Activated CD4-positive, alpha-beta memory T cell treated with anti-CD3 and anti-CD28 coated beads, Interleukin-2, amount 10 ng/mL, durations not matched to agents 7 days and 5 days (primary cell): ENCODE results near the gene CPD. TPM values are rescaled to one million over a fixed set of nuclear protein-coding genes. Genes with fewer than 3 reads are reported as not detected.
A peak's percentile ranks its signal among the peaks of the same experiment; 100 is the strongest.

Source experiments
- CTCF ChIA-PET: fragments of 350-600 bp; sonication (Branson Sonifier 250); formaldehyde crosslinking; loops from one replicate; lab custom pipeline; 2021; ENCODE audit warnings: antibody characterized with exemption, inconsistent platforms; lab: Charles Lee
- POLR2A ChIA-PET: fragments of 350-600 bp; sonication (Branson Sonifier 250); formaldehyde crosslinking; loops from one replicate; lab custom pipeline; 2021; ENCODE audit warnings: antibody characterized with exemption; lab: Charles Lee
- DNase-seq: peaks from one replicate; pipeline ENCODE4 v3.0.0-alpha.2; 2020
- H3K27ac Mint-ChIP-seq: one replicate; pipeline ENCODE4 v1.8.0; 2021; ENCODE audit warnings: mild to moderate bottlenecking, mixed read lengths
- H3K27me3 Mint-ChIP-seq: one replicate; pipeline ENCODE4 v1.8.0; 2021; ENCODE audit warnings: mixed read lengths
- H3K36me3 Mint-ChIP-seq: one replicate; pipeline ENCODE4 v1.8.0; 2021; ENCODE audit warnings: low read depth, mixed read lengths
- H3K4me1 Mint-ChIP-seq: one replicate; pipeline ENCODE4 v1.8.0; 2021; ENCODE audit warnings: mixed read lengths
- H3K4me3 Mint-ChIP-seq: one replicate; pipeline ENCODE4 v1.8.0; 2021; ENCODE audit warnings: mild to moderate bottlenecking, mixed read lengths
- H3K9me3 Mint-ChIP-seq: one replicate; pipeline ENCODE4 v1.8.0; 2021; ENCODE audit warnings: mixed read lengths
- total RNA-seq, 2 experiments: library from RNA; stranded (reverse); gene quantifications; one replicate each; pipeline ENCODE4 v1.2.3, GENCODE V29; 2021

Gene CPD
- total RNA-seq, 2 experiments from 2014 or later, result 28.7 to 32.3 TPM

DNA sequence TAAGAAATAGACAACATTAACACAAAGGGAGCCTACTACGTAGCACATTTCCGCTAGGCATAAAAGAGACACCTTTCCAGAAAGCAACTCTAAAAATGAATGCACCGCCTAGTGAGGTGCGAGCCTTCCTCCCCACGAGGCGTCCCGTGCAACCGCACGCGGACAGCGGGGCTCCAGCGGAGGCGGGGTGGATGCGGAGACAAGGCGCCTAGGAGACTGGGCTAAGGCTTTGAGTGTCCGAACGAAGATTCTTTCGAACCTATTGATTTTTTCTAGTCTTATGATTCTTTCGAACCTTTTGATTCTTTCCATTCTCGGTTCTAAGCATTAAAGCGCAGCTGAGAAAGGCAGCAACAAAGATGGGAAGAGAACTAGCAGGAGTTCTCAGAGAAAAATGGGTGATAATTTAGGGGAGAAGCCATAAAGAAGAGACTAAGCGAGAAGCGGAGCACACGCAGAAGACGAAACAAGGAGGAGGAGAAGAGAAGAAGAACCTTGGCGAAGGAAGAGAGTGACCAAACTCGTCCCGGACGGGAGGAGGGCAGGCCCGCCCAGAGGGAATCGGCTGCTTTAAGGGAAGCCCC lies 394 bp upstream of the CPD start:
- Mint-ChIP-seq H3K4me1 (peaks cover 51% of the 10 kb centered on the region), H3K27ac (peak overlapping the region; percentile 74), H3K4me3 (peak overlapping the region; percentile 79), H3K9me3 (no peaks in the 10 kb centered on the region), H3K36me3 (no peaks in the 10 kb centered on the region), H3K27me3 (peaks cover 15% of the 10 kb centered on the region)
- ChIA-PET CTCF (interaction anchor here (0.6 to 2.3 kb wide), 5 partner anchors 15 to 338 kb away, joined by 3 to 6 read pairs (median 3); no protein-coding TSS in a partner anchor), POLR2A (interaction anchor here (0.9 to 2.7 kb wide), 4 partner anchors 14 to 87 kb away, joined by 3 to 10 read pairs (median 6); partner anchors contain the start of gene BLMH)
- peak; percentile 67 for DNase-seq

- H3K27ac Mint-ChIP-seq, result peak overlapping the region; percentile 40
- peak; percentile 46 for DNase-seq
- H3K4me3 Mint-ChIP-seq, result peak overlapping the region; percentile 80
- peaks cover 51% of the 10 kb centered on the region for H3K4me1 Mint-ChIP-seq
- H3K9me3 Mint-ChIP-seq, result no peaks in the 10 kb centered on the region
- ChIA-PET POLR2A (interaction anchor here (0.9 to 2.5 kb wide), 7 partner anchors 14 to 270 kb away, joined by 3 to 7 read pairs (median 4); partner anchors contain the start of gene NSRP1), CTCF (interaction anchor here (0.6 to 2.5 kb wide), 4 partner anchors 21 to 275 kb away, joined by 3 to 11 read pairs (median 5); no protein-coding TSS in a partner anchor)
- H3K36me3 Mint-ChIP-seq, result no peaks in the 10 kb centered on the region
- H3K27me3 Mint-ChIP-seq, result peaks cover 13% of the 10 kb centered on the region
Observed at GRCh38 chr17:30379303-30379902, 676 bp downstream of the CPD start.

DNA sequence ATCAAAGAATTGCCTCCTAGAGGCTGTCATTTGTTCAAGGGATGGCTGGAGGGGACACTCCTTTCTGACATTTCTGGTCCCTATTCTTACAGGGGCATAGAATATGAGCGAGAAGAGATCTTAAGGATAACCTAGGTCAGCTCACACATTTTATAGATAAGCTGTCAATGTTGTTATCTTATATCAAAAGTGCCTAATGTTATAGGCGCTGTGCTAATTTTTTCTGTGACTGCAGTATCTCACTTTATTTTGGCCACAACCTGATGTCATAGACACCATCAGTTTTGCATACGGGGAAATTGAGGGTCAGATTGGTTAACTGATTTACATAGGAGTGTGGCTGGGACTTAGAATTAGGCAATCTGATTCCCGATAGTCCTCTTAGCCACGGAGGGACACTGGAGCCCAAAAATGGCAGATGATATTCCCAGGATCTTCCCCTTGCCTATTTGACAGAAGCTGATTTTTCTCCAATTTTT lies 1.2 kb downstream of the CPD start:
- peaks cover 8% of the 10 kb centered on the region for H3K27me3 Mint-ChIP-seq
- H3K4me1 Mint-ChIP-seq, result peaks cover 51% of the 10 kb centered on the region
- H3K4me3 Mint-ChIP-seq, result peak overlapping the region; percentile 80
- ChIA-PET POLR2A (interaction anchor here (0.9 to 2.5 kb wide), 6 partner anchors 14 to 271 kb away, joined by 3 to 6 read pairs (median 4); no protein-coding TSS in a partner anchor), CTCF (interaction anchor here (0.6 to 2.5 kb wide), 6 partner anchors 16 to 275 kb away, joined by 3 to 11 read pairs (median 5); partner anchors contain the start of gene GOSR1)
- DNase-seq, result no peak
- H3K36me3 Mint-ChIP-seq, result peaks cover 2% of the 10 kb centered on the region
- no peaks in the 10 kb centered on the region for H3K9me3 Mint-ChIP-seq
- H3K27ac Mint-ChIP-seq, result peak overlapping the region; percentile 40

GRCh38 chr17:30380643-30381339 lies 2.1 kb downstream of the CPD start:
- H3K4me3 Mint-ChIP-seq, result peak overlapping the region; percentile 80
- H3K9me3 Mint-ChIP-seq, result no peaks in the 10 kb centered on the region
- H3K4me1 Mint-ChIP-seq, result peaks cover 51% of the 10 kb centered on the region
- CTCF ChIA-PET, result interaction anchor here (1.0 to 2.5 kb wide), 4 partner anchors 17 to 276 kb away, joined by 4 to 11 read pairs (median 8); partner anchors contain the start of gene GOSR1
- H3K27me3 Mint-ChIP-seq, result peaks cover 8% of the 10 kb centered on the region
- H3K27ac Mint-ChIP-seq, result no peak overlapping the region
- DNase-seq, result no peak
- H3K36me3 Mint-ChIP-seq, result peaks cover 8% of the 10 kb centered on the region
- POLR2A ChIA-PET, result interaction anchor here (0.9 to 2.5 kb wide), 5 partner anchors 13 to 263 kb away, joined by 3 to 6 read pairs (median 5); no protein-coding TSS in a partner anchor

- no peak overlapping the region for H3K4me3 Mint-ChIP-seq
- H3K36me3 Mint-ChIP-seq, result peaks cover 11% of the 10 kb centered on the region
- POLR2A ChIA-PET, result interaction anchor here (1.1 to 2.5 kb wide), 2 partner anchors 12 to 17 kb away, joined by 5 to 6 read pairs; no protein-coding TSS in a partner anchor
- H3K27ac Mint-ChIP-seq, result no peak overlapping the region
- H3K4me1 Mint-ChIP-seq, result peaks cover 51% of the 10 kb centered on the region
- peaks cover 8% of the 10 kb centered on the region for H3K27me3 Mint-ChIP-seq
- CTCF ChIA-PET, result interaction anchor here (2.1 to 2.5 kb wide), 2 partner anchors 96 to 276 kb away, joined by 11 read pairs; partner anchors contain the start of gene GOSR1
- no peaks in the 10 kb centered on the region for H3K9me3 Mint-ChIP-seq
- no peak for DNase-seq
Observed at GRCh38 chr17:30381340-30381659, 2.6 kb downstream of the CPD start.

- Mint-ChIP-seq H3K27ac (no peak overlapping the region), H3K27me3 (peaks cover 2% of the 10 kb centered on the region), H3K4me1 (peaks cover 42% of the 10 kb centered on the region), H3K36me3 (peaks cover 15% of the 10 kb centered on the region), H3K9me3 (no peaks in the 10 kb centered on the region), H3K4me3 (no peak overlapping the region)
- no peak for DNase-seq
- ChIA-PET CTCF (interaction anchor here (1.0 kb wide), 1 partner anchor 13 kb away, joined by 3 read pairs; no protein-coding TSS in a partner anchor), POLR2A (no interaction called here)
Observed at GRCh38 chr17:30382345-30382744, 3.6 kb downstream of the CPD start.

GRCh38 chr17:30388321-30389179 lies 9.8 kb downstream of the CPD start:
- H3K9me3 Mint-ChIP-seq, result no peaks in the 10 kb centered on the region
- no peak for DNase-seq
- H3K27me3 Mint-ChIP-seq, result no peaks in the 10 kb centered on the region
- H3K27ac Mint-ChIP-seq, result no peak overlapping the region
- ChIA-PET POLR2A (interaction anchor here (1.3 kb wide), 1 partner anchor 31 kb away, joined by 4 read pairs; no protein-coding TSS in a partner anchor), CTCF (no interaction called here)
- no peak overlapping the region for H3K4me3 Mint-ChIP-seq
- H3K4me1 Mint-ChIP-seq, result peaks cover 2% of the 10 kb centered on the region
- H3K36me3 Mint-ChIP-seq, result peaks cover 30% of the 10 kb centered on the region

- CTCF ChIA-PET, result interaction anchor here (1.0 kb wide), 1 partner anchor 14 kb away, joined by 3 read pairs; no protein-coding TSS in a partner anchor
- Mint-ChIP-seq H3K4me3 (no peak overlapping the region), H3K4me1 (peaks cover 2% of the 10 kb centered on the region), H3K36me3 (peaks cover 32% of the 10 kb centered on the region), H3K27ac (no peak overlapping the region), H3K9me3 (no peaks in the 10 kb centered on the region), H3K27me3 (no peaks in the 10 kb centered on the region)
- POLR2A ChIA-PET, result no interaction called here
- no peak for DNase-seq
Observed at GRCh38 chr17:30389756-30390300, 11.1 kb downstream of the CPD start.

GRCh38 chr17:30391534-30391933 lies 12.8 kb downstream of the CPD start:
- no peak for DNase-seq
- Mint-ChIP-seq H3K4me1 (peaks cover 2% of the 10 kb centered on the region), H3K4me3 (no peak overlapping the region), H3K9me3 (no peaks in the 10 kb centered on the region), H3K27me3 (no peaks in the 10 kb centered on the region), H3K27ac (no peak overlapping the region), H3K36me3 (peaks cover 20% of the 10 kb centered on the region)
- ChIA-PET CTCF (no interaction called here), POLR2A (no interaction called here)

- DNase-seq, result no peak
- Mint-ChIP-seq H3K36me3 (peaks cover 17% of the 10 kb centered on the region), H3K4me1 (peaks cover 3% of the 10 kb centered on the region), H3K9me3 (no peaks in the 10 kb centered on the region), H3K27me3 (no peaks in the 10 kb centered on the region), H3K27ac (no peak overlapping the region), H3K4me3 (no peak overlapping the region)
- CTCF ChIA-PET, result no interaction called here
- POLR2A ChIA-PET, result interaction anchor here (1.3 kb wide), 1 partner anchor 13 kb away, joined by 5 read pairs; no protein-coding TSS in a partner anchor
Observed at GRCh38 chr17:30393491-30393890, 14.8 kb downstream of the CPD start.

GRCh38 chr17:30393911-30394867 lies 15.5 kb downstream of the CPD start:
- Mint-ChIP-seq H3K27ac (no peak overlapping the region), H3K27me3 (no peaks in the 10 kb centered on the region), H3K4me3 (no peak overlapping the region), H3K4me1 (peaks cover 3% of the 10 kb centered on the region), H3K36me3 (peaks cover 17% of the 10 kb centered on the region), H3K9me3 (no peaks in the 10 kb centered on the region)
- no peak for DNase-seq
- ChIA-PET POLR2A (interaction anchor here (0.7 to 1.3 kb wide), 2 partner anchors 13 to 308 kb away, joined by 3 to 5 read pairs; no protein-coding TSS in a partner anchor), CTCF (no interaction called here)
